A549 (cell line): ENCODE data around the gene ARAP1. TPM values are rescaled to one million over a fixed set of nuclear protein-coding genes. Genes with fewer than 3 reads are reported as not detected.

Experiments used
- ATAC-seq, 2 experiments: fragments of 200-7000 bp in 1 of 2; fragments of >200 bp in 1 of 2; cut with Nextera tagmentation in 1 of 2; cut with Tn5 transposase in 1 of 2; 3 replicates each; pipeline versions ENCODE4 v1.8.0 to v1.9.1; 2018 to 2020; ENCODE audit warnings: mild to moderate bottlenecking in 1 of 2, moderate library complexity in 1 of 2
- CTCF ChIA-PET: fragments of 300-600 bp; sonication (Branson Sonifier 250); formaldehyde crosslinking; extraction: SDS; loops from one replicate; lab custom pipeline; 2021; ENCODE audit warnings: antibody characterized with exemption, inconsistent platforms; lab: Yijun Ruan, JAX
- POLR2A ChIA-PET: fragments of 350-600 bp; formaldehyde crosslinking; extraction: SDS; loops from one replicate; lab custom pipeline; 2021; ENCODE audit warnings: antibody characterized with exemption, inconsistent platforms; lab: Yijun Ruan, JAX
- DNase-seq, 2 experiments: peaks; one replicate each; pipeline versions ENCODE4 v3.0.0 to v3.0.0-alpha.2; 2011 to 2016; ENCODE audit warnings: low read depth in 1 of 2, low spot score in 1 of 2
- FAIRE-seq: peaks from 2 replicates; lab custom pipeline; 2011; peaks lifted over from hg19 to GRCh38; lab: Jason Lieb, UNC
- H3K27ac ChIP-seq, 2 experiments: fragments of >200 bp; sonication (Bioruptor Twin); formaldehyde crosslinking; 3 replicates each; pipeline ENCODE4 v1.5.1; 2016 to 2017
- H3K4me1 ChIP-seq: fragments of >200 bp; sonication (Bioruptor Twin); formaldehyde crosslinking; 3 replicates; pipeline ENCODE4 v1.6.1; 2016
- H3K4me2 ChIP-seq: fragments of >200 bp; sonication (Bioruptor Twin); formaldehyde crosslinking; 3 replicates; pipeline ENCODE4 v1.6.1; 2016
- H3K4me3 ChIP-seq: fragments of >200 bp; sonication (Bioruptor Twin); formaldehyde crosslinking; 3 replicates; pipeline ENCODE4 v1.5.1; 2016
- H3K9me3 ChIP-seq: fragments of >200 bp; sonication (Bioruptor Twin); formaldehyde crosslinking; 3 replicates; pipeline ENCODE4 v1.6.1; 2016
- ATOH8 ChIP-seq: fragments of 250-450 bp; sonication (Bioruptor Pico); IDR thresholded peaks from 2 replicates; pipeline ENCODE4 v1.5.0; 2020; ENCODE audit warnings: low read depth, mild to moderate bottlenecking, moderate library complexity
- BHLHE40 ChIP-seq: IDR thresholded peaks from 2 replicates; pipeline ENCODE4 v1.6.1; 2012; ENCODE audit warnings: low read depth, low read length, inconsistent platforms
- CEBPB ChIP-seq, 2 experiments: fragments of >200 bp in 1 of 2; sonication (Bioruptor Twin) in 1 of 2; formaldehyde crosslinking in 1 of 2; IDR thresholded peaks; 2 replicates each; pipeline ENCODE4 v1.6.1; 2012 to 2016
- EHMT2 ChIP-seq: fragments of 200-600 bp; sonication (generic); IDR thresholded peaks from 2 replicates; pipeline ENCODE4 v1.6.1; 2016; ENCODE audit warnings: antibody characterized with exemption, low read depth, mild to moderate bottlenecking, moderate library complexity
- FOSB ChIP-seq: fragments of 250-450 bp; sonication (Bioruptor Pico); IDR thresholded peaks from 2 replicates; pipeline ENCODE4 v1.5.0; 2020; ENCODE audit warnings: mild to moderate bottlenecking, moderate library complexity
- FOSL2 ChIP-seq, 2 experiments: fragments of 450-650 bp in 1 of 2; fragments of >200 bp in 1 of 2; sonication (Bioruptor Twin) in 1 of 2; formaldehyde crosslinking; IDR thresholded peaks; 2 replicates each; pipeline versions ENCODE4 v1.5.0 to v1.6.1; 2016 to 2020; ENCODE audit warnings: mild to moderate bottlenecking in 1 of 2, moderate library complexity in 1 of 2
- GATA3 ChIP-seq: IDR thresholded peaks from 2 replicates; pipeline ENCODE4 v1.6.1; 2012; ENCODE audit warnings: borderline replicate concordance
- KDM1A ChIP-seq: fragments of 200-600 bp; sonication (generic); IDR thresholded peaks from 2 replicates; pipeline ENCODE4 v1.6.1; 2016; ENCODE audit warnings: low read depth, mild to moderate bottlenecking
- PBX3 ChIP-seq: IDR thresholded peaks from 2 replicates; pipeline ENCODE4 v1.6.1; 2012
- REST ChIP-seq: fragments of 200-600 bp; sonication (generic); IDR thresholded peaks from 2 replicates; pipeline ENCODE4 v1.6.1; 2016; ENCODE audit warnings: antibody characterized with exemption, mild to moderate bottlenecking, moderate library complexity
- RNF2 ChIP-seq: fragments of 200-600 bp; sonication (generic); IDR thresholded peaks from 2 replicates; pipeline ENCODE4 v1.6.1; 2016; ENCODE audit warnings: low read depth, mild to moderate bottlenecking, antibody characterized with exemption, moderate library complexity, borderline replicate concordance
- SMC3 ChIP-seq: fragments of >200 bp; sonication (Bioruptor Twin); formaldehyde crosslinking; IDR thresholded peaks from 3 replicates; pipeline ENCODE4 v1.6.1; 2018; ENCODE audit warnings: inconsistent platforms
- TFCP2L1 ChIP-seq: fragments of 250-450 bp; sonication (Bioruptor Pico); IDR thresholded peaks from 2 replicates; pipeline ENCODE4 v1.5.0; 2021; ENCODE audit warnings: mild to moderate bottlenecking
- TP53 ChIP-seq: fragments of 250-450 bp; sonication (Bioruptor Pico); IDR thresholded peaks from 2 replicates; pipeline ENCODE4 v1.5.0; 2021; ENCODE audit warnings: mild to moderate bottlenecking, moderate library complexity
- ZC3H11A ChIP-seq: fragments of 450-650 bp; IDR thresholded peaks from 2 replicates; pipeline ENCODE4 v1.6.1; 2014; ENCODE audit warnings: antibody characterized with exemption, mild to moderate bottlenecking
- WGBS: methylation state at CpG from one replicate; pipeline ENCODE4 v1.1.6; 2017; ENCODE audit errors: missing lambda C conversion rate; 5-methylcytosine and 5-hydroxymethylcytosine counted together
- polyA plus RNA-seq, 4 experiments: library from polyadenylated mRNA; depleted of rRNA in 3 of 4; stranded (reverse); fragments of >200 nt; fragmentation: RNase III in 1 of 4; extraction: RNeasy Plus Mini Kit Qiagen cat#74134 plus additional on column Dnase treatment in 1 of 4; gene quantifications; 2 replicates in 3 of 4; 3 replicates in 1 of 4; pipeline ENCODE4 v1.2.3, GENCODE V29; 2011 to 2017

ARAP1 gene
- polyA plus RNA-seq, 2 of the 4 experiments (the other 2 are of a cell fraction), result 29.5 to 30.1 TPM

DNA sequence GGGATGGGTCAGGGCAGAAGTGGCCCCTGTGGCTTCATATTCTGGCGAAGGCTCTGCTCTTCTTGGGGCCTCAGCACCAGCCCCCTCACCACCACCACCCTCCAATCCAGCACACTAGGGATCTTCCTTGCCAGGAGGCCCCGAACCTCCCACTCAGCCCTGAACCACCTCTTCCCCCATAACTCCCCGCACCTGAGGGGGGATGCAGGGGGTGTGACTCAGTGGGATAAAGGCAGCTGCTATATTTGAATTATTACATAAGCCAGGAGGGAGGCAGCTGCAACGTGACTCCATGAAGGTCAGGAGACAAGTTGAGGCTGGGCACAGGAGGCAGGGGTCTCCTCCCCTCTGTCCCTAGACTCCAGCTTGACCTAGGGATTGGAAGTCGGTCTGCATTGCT, 72.3 kb downstream of the ARAP1 start:
- Histone ChIP-seq H3K4me3 (no peak overlapping the region), H3K27ac (no peak overlapping the region), H3K4me1 (peaks cover 8% of the 10 kb centered on the region; the same call in 2 of the 3 replicates)
- POLR2A ChIA-PET, result no interaction called here
- TF ChIP-seq TP53 (CRISPR knock-in tag) (no peak), RNF2 (no peak), CEBPB (IDR thresholded peaks at IDR 0.05) (no peak), EHMT2 (no peak)
- TF ChIP-seq, all 56 proteins: peak for 0
- no peaks in the 10 kb centered on the region for H3K9me3 ChIP-seq
- H3K4me2 ChIP-seq, result no peak overlapping the region
- WGBS, result 33% methylated on average over 5 of the region's 5 CpGs
- CTCF ChIA-PET, result interaction anchor here (1.2 to 12.5 kb wide), 9 partner anchors 9 to 498 kb away, joined by 3 to 293 read pairs (median 9); partner anchors contain the start of gene PDE2A
- DNase-seq (no peak), FAIRE-seq (no peak), ATAC-seq (no peak)

- WGBS, result 47% methylated on average over 8 of the region's 8 CpGs
- DNase-seq (no peak), ATAC-seq (no peak), FAIRE-seq (no peak)
- Histone ChIP-seq H3K4me3 (no peak overlapping the region), H3K9me3 (no peaks in the 10 kb centered on the region), H3K27ac (no peak overlapping the region), H3K4me1 (no peaks in the 10 kb centered on the region), H3K4me2 (no peak overlapping the region)
- ChIA-PET CTCF (interaction anchor here (1.1 to 12.5 kb wide), 5 partner anchors 20 to 89 kb away, joined by 3 to 293 read pairs (median 7); no protein-coding TSS in a partner anchor), POLR2A (no interaction called here)
- TF ChIP-seq FOSB (CRISPR knock-in tag), result no peak
- no peak for TF ChIP-seq TFCP2L1 (CRISPR knock-in tag)
- no peak for TF ChIP-seq ATOH8 (CRISPR knock-in tag)
- TF ChIP-seq SMC3, result no peak
- TF ChIP-seq BHLHE40, result no peak
- no peak for TF ChIP-seq FOSL2 (IDR thresholded peaks at IDR 0.05)
- no peak for TF ChIP-seq FOSL2 (CRISPR knock-in tag; IDR thresholded peaks at IDR 0.05)
- TF ChIP-seq PBX3, result no peak
- no peak for TF ChIP-seq KDM1A
Measured at GRCh38 chr11:72678524-72678923, 73.7 kb downstream of the ARAP1 start.

GRCh38 chr11:72676861-72677341, 75.3 kb downstream of the ARAP1 start:
- H3K4me1 ChIP-seq, result no peaks in the 10 kb centered on the region
- ChIA-PET POLR2A (interaction anchor here (0.6 kb wide), 1 partner anchor 9 kb away, joined by 4 read pairs; no protein-coding TSS in a partner anchor), CTCF (interaction anchor here (1.2 to 12.5 kb wide), 9 partner anchors 6 to 99 kb away, joined by 3 to 293 read pairs (median 5); no protein-coding TSS in a partner anchor)
- ATAC-seq (peak; percentile 28 to 63; a peak in 3 of 6 replicates), DNase-seq (peak; percentile 32 to 62), FAIRE-seq (no peak)
- no peaks in the 10 kb centered on the region for H3K9me3 ChIP-seq
- H3K27ac ChIP-seq, result no peak overlapping the region
- no peak overlapping the region for H3K4me3 ChIP-seq
- TF ChIP-seq ZC3H11A, result no peak
- no peak for TF ChIP-seq BHLHE40
- no peak for TF ChIP-seq GATA3
- TF ChIP-seq REST, result peak; percentile 94
- TF ChIP-seq TFCP2L1 (CRISPR knock-in tag), result no peak
- TF ChIP-seq FOSL2 (IDR thresholded peaks at IDR 0.05), result no peak
- no peak for TF ChIP-seq FOSL2 (CRISPR knock-in tag; IDR thresholded peaks at IDR 0.05)
- 9% methylated on average over 23 of the region's 30 CpGs for WGBS
- no peak overlapping the region for H3K4me2 ChIP-seq
